ENCODE measurements around the gene DTX3.

DTX3 gene

GRCh38 chr12:57575771-57576612, 28.6 kb upstream of the DTX3 start:
- Mint-ChIP-seq H3K36me3 (ENCODE audit: low read depth) (no peaks in the 10 kb centered on the region), H3K4me1 (no peaks in the 10 kb centered on the region), H3K4me3 (no peak overlapping the region), H3K9me3 (no peaks in the 10 kb centered on the region), H3K27ac (no peak overlapping the region), H3K27me3 (ENCODE audit: low read depth, poor library complexity) (peaks cover 17% of the 10 kb centered on the region)
- TF ChIP-seq CTCF (IDR thresholded peaks at IDR 0.05) = no peak
- no peak for DNase-seq

GRCh38 chr12:57576613-57577160, 27.9 kb upstream of the DTX3 start:
- no peak for DNase-seq
- H3K4me1 Mint-ChIP-seq = no peaks in the 10 kb centered on the region
- H3K4me3 Mint-ChIP-seq = no peak overlapping the region
- H3K27ac Mint-ChIP-seq = no peak overlapping the region
- H3K27me3 Mint-ChIP-seq (ENCODE audit: low read depth, poor library complexity) = peaks cover 12% of the 10 kb centered on the region
- no peak for TF ChIP-seq CTCF (IDR thresholded peaks at IDR 0.05)
- H3K36me3 Mint-ChIP-seq (ENCODE audit: low read depth) = no peaks in the 10 kb centered on the region
- H3K9me3 Mint-ChIP-seq = no peaks in the 10 kb centered on the region

GRCh38 chr12:57577981-57578758, 26.5 kb upstream of the DTX3 start:
- Mint-ChIP-seq H3K27ac (no peak overlapping the region), H3K36me3 (ENCODE audit: low read depth) (no peaks in the 10 kb centered on the region), H3K9me3 (no peaks in the 10 kb centered on the region), H3K27me3 (ENCODE audit: low read depth, poor library complexity) (peaks cover 12% of the 10 kb centered on the region), H3K4me1 (no peaks in the 10 kb centered on the region), H3K4me3 (no peak overlapping the region)
- no peak for TF ChIP-seq CTCF (IDR thresholded peaks at IDR 0.05)
- DNase-seq = no peak

GRCh38 chr12:57579011-57579410, 25.6 kb upstream of the DTX3 start:
- Mint-ChIP-seq H3K4me3 (no peak overlapping the region), H3K36me3 (ENCODE audit: low read depth) (no peaks in the 10 kb centered on the region), H3K9me3 (no peaks in the 10 kb centered on the region), H3K27ac (no peak overlapping the region), H3K4me1 (no peaks in the 10 kb centered on the region), H3K27me3 (ENCODE audit: low read depth, poor library complexity) (peaks cover 15% of the 10 kb centered on the region)
- TF ChIP-seq CTCF (IDR thresholded peaks at IDR 0.05) = no peak
- DNase-seq = no peak

GRCh38 chr12:57579677-57580465, 24.8 kb upstream of the DTX3 start:
- H3K4me1 Mint-ChIP-seq = no peaks in the 10 kb centered on the region
- no peaks in the 10 kb centered on the region for H3K9me3 Mint-ChIP-seq
- no peak overlapping the region for H3K4me3 Mint-ChIP-seq
- H3K36me3 Mint-ChIP-seq (ENCODE audit: low read depth) = no peaks in the 10 kb centered on the region
- no peak for TF ChIP-seq CTCF (IDR thresholded peaks at IDR 0.05)
- DNase-seq = no peak
- no peak overlapping the region for H3K27ac Mint-ChIP-seq
- peaks cover 15% of the 10 kb centered on the region for H3K27me3 Mint-ChIP-seq (ENCODE audit: low read depth, poor library complexity)

Measured in nephron progenitor cell (in vitro differentiated cells).